ENCODE results near the gene MRPL24. TPM values are rescaled to one million over a fixed set of nuclear protein-coding genes. Genes with fewer than 3 reads are reported as not detected.
A peak's percentile ranks its signal among the peaks of the same experiment; 100 is the strongest.

Gene MRPL24
- total and polyA plus RNA-seq, 9 of the 15 experiments (the other 6 are each of a cell fraction or from before 2014, with no cell fraction given), result 74.3 to 267 (median 113) TPM

DNA sequence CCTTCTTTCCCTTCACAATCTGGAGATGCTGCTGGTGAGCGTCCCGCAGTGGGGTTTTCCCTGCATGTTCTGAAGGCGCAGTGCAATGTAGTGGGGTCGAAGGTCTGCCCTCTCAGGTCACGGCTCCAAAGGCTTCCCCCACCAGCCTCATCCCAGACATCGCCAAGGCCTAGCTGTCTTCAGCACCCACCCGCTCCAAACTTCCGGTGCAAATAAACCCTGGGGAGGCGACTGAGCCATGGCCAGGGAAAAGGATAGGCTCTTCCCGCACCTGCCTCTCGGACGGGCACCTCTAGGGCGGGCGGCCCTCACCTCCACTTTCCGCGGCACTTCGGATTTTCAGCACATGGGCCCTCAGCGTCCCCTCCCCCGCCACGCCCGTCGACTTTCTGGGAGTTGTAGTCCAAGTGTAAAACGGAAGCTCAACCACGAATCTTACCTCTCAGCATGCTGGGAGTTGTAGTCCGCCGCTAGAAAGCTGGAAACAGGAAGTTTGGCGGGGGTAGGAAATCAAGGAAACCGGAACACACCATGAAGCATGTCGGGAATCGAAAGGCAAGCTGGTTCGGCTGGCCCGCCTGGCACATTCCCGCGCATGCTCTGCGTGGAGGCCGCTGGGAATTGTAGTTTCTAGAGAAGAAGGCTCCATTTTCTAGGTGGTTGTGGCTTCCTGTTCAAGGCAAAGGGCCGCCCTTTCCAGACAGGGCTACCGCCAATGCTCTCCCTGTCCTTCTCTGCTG is at the start of gene MRPL24 (continued):
- TF ChIP-seq BRD9 (IDR thresholded peaks at IDR 0.05; ENCODE audit: low read depth, partially characterized antibody), result no peak
- peak; percentile 95 for TF ChIP-seq MXI1 (IDR thresholded peaks at IDR 0.05; ENCODE audit: low read depth, low read length)
- TF ChIP-seq CBX8 (IDR thresholded peaks at IDR 0.05; ENCODE audit: borderline replicate concordance, extremely low read depth, low read depth, low read length, poor library complexity, severe bottlenecking), result no peak
- peak; percentile 63; the same call in 1 of the 2 replicates for TF ChIP-seq PML (IDR thresholded peaks at IDR 0.05; ENCODE audit: low read length)
- TF ChIP-seq, protein P1, sequence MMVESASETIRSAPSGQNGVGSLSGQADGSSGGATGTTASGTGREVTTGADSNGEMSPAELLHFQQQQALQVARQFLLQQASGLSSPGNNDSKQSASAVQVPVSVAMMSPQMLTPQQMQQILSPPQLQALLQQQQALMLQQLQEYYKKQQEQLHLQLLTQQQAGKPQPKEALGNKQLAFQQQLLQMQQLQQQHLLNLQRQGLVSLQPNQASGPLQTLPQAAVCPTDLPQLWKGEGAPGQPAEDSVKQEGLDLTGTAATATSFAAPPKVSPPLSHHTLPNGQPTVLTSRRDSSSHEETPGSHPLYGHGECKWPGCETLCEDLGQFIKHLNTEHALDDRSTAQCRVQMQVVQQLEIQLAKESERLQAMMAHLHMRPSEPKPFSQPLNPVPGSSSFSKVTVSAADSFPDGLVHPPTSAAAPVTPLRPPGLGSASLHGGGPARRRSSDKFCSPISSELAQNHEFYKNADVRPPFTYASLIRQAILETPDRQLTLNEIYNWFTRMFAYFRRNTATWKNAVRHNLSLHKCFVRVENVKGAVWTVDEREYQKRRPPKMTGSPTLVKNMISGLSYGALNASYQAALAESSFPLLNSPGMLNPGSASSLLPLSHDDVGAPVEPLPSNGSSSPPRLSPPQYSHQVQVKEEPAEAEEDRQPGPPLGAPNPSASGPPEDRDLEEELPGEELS (CRISPR knock-in tag; IDR thresholded peaks at IDR 0.05; ENCODE audit: borderline replicate concordance), result peak; percentile 93
- no peak; the same call in 1 of the 2 replicates for TF ChIP-seq NFRKB (IDR thresholded peaks at IDR 0.05; ENCODE audit: low read depth)
- TF ChIP-seq, protein P2, sequence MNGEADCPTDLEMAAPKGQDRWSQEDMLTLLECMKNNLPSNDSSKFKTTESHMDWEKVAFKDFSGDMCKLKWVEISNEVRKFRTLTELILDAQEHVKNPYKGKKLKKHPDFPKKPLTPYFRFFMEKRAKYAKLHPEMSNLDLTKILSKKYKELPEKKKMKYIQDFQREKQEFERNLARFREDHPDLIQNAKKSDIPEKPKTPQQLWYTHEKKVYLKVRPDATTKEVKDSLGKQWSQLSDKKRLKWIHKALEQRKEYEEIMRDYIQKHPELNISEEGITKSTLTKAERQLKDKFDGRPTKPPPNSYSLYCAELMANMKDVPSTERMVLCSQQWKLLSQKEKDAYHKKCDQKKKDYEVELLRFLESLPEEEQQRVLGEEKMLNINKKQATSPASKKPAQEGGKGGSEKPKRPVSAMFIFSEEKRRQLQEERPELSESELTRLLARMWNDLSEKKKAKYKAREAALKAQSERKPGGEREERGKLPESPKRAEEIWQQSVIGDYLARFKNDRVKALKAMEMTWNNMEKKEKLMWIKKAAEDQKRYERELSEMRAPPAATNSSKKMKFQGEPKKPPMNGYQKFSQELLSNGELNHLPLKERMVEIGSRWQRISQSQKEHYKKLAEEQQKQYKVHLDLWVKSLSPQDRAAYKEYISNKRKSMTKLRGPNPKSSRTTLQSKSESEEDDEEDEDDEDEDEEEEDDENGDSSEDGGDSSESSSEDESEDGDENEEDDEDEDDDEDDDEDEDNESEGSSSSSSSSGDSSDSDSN (IDR thresholded peaks at IDR 0.05; ENCODE audit: borderline replicate concordance in 1 of 2, low read depth in 2 of 2, low read length in 2 of 2), result 0 out of 4 replicates have a peak, but pooled peaks of 1 of the 2 experiments have one; percentile 59
- TF ChIP-seq ZNF785 (CRISPR knock-in tag; IDR thresholded peaks at IDR 0.05), result no peak
- peak; percentile 96 for TF ChIP-seq CREM (IDR thresholded peaks at IDR 0.05; ENCODE audit: low read depth)
- TF ChIP-seq, protein P3, sequence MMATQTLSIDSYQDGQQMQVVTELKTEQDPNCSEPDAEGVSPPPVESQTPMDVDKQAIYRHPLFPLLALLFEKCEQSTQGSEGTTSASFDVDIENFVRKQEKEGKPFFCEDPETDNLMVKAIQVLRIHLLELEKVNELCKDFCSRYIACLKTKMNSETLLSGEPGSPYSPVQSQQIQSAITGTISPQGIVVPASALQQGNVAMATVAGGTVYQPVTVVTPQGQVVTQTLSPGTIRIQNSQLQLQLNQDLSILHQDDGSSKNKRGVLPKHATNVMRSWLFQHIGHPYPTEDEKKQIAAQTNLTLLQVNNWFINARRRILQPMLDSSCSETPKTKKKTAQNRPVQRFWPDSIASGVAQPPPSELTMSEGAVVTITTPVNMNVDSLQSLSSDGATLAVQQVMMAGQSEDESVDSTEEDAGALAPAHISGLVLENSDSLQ (IDR thresholded peaks at IDR 0.05), result peak; percentile 68; the same call in 1 of the 2 replicates
- 0 out of 2 replicates have a peak, but pooled peaks have one; percentile 46 for TF ChIP-seq ZNF830 (CRISPR knock-in tag; IDR thresholded peaks at IDR 0.05)
- TF ChIP-seq ZNF408 (CRISPR knock-in tag; IDR thresholded peaks at IDR 0.05; ENCODE audit: low read depth), result no peak
- peak; percentile 96 for TF ChIP-seq SP1 (CRISPR knock-in tag; IDR thresholded peaks at IDR 0.05)
- no peak for TF ChIP-seq ZNF445 (CRISPR knock-in tag; IDR thresholded peaks at IDR 0.05; ENCODE audit: low read depth)
- TF ChIP-seq ZNF23 (CRISPR knock-in tag; IDR thresholded peaks at IDR 0.05), result no peak
- TF ChIP-seq HMG20A (CRISPR knock-in tag; conservative IDR thresholded peaks at IDR 0.05), result no peak
- TF ChIP-seq RBM14 (IDR thresholded peaks at IDR 0.05; ENCODE audit: borderline replicate concordance, insufficient read depth, low read depth, low read length), result no peak
- TF ChIP-seq POLR2G (IDR thresholded peaks at IDR 0.05; ENCODE audit: low read depth, low read length), result peak; percentile 89
- TF ChIP-seq POLR2AphosphoS2 (IDR thresholded peaks at IDR 0.05; ENCODE audit: low read length), result peak; percentile 99
- no peak for TF ChIP-seq ZNF764 (CRISPR knock-in tag; IDR thresholded peaks at IDR 0.05; ENCODE audit: low read depth)
- no peak; the same call in 1 of the 2 replicates for TF ChIP-seq ZBED1 (IDR thresholded peaks at IDR 0.05)
- TF ChIP-seq, protein P4, sequence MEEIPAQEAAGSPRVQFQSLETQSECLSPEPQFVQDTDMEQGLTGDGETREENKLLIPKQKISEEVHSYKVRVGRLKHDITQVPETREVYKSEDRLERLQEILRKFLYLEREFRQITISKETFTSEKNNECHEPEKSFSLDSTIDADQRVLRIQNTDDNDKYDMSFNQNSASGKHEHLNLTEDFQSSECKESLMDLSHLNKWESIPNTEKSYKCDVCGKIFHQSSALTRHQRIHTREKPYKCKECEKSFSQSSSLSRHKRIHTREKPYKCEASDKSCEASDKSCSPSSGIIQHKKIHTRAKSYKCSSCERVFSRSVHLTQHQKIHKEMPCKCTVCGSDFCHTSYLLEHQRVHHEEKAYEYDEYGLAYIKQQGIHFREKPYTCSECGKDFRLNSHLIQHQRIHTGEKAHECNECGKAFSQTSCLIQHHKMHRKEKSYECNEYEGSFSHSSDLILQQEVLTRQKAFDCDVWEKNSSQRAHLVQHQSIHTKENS (CRISPR knock-in tag; IDR thresholded peaks at IDR 0.05), result no peak
